ENCODE data around the gene SLC37A3.
"Not testable (repeated sequence)": the region's sequence is repeated elsewhere in the genome, so short reads cannot be mapped to it uniquely, and the experiment has no call there.

SLC37A3 gene

GRCh38 chr7:140342727-140343514 lies 55.4 kb downstream of the SLC37A3 start:
- no peak for DNase-seq

- DNase-seq, result not testable (repeated sequence)
Observed at GRCh38 chr7:140338959-140339358, 59.4 kb downstream of the SLC37A3 start.

- no peak for DNase-seq
Observed at GRCh38 chr7:140334341-140335057, 63.8 kb downstream of the SLC37A3 start.

GRCh38 chr7:140333686-140334085 lies 64.6 kb downstream of the SLC37A3 start:
- DNase-seq, result no peak

GRCh38 chr7:140333223-140333622 lies 65.1 kb downstream of the SLC37A3 start:
- no peak for DNase-seq

- DNase-seq, result no peak
Observed at GRCh38 chr7:140330595-140330994, 67.7 kb downstream of the SLC37A3 start.

GRCh38 chr7:140330128-140330527 lies 68.2 kb downstream of the SLC37A3 start:
- no peak for DNase-seq

GRCh38 chr7:140327261-140327661 lies 71.1 kb downstream of the SLC37A3 start:
- DNase-seq, result no peak

GRCh38 chr7:140326116-140326928 lies 72.0 kb downstream of the SLC37A3 start:
- DNase-seq, result peak; percentile 40

- no peak for DNase-seq
Observed at GRCh38 chr7:140325600-140325999, 72.7 kb downstream of the SLC37A3 start.

GRCh38 chr7:140324714-140325113 lies 73.6 kb downstream of the SLC37A3 start:
- no peak for DNase-seq

GRCh38 chr7:140322759-140323158 lies 75.6 kb downstream of the SLC37A3 start:
- no peak for DNase-seq

GRCh38 chr7:140320078-140320477 lies 78.3 kb downstream of the SLC37A3 start:
- DNase-seq, result not testable (repeated sequence)

GRCh38 chr7:140317999-140318398 lies 80.3 kb downstream of the SLC37A3 start:
- DNase-seq, result no peak

- no peak for DNase-seq
Observed at GRCh38 chr7:140317597-140317996, 80.7 kb downstream of the SLC37A3 start.

- DNase-seq, result no peak
Observed at GRCh38 chr7:140316165-140316661, 82.1 kb downstream of the SLC37A3 start.

- DNase-seq, result no peak
Observed at GRCh38 chr7:140315498-140316164, 82.7 kb downstream of the SLC37A3 start.

- DNase-seq, result no peak
Observed at GRCh38 chr7:140314573-140315480, 83.5 kb downstream of the SLC37A3 start.

- DNase-seq, result no peak
Observed at GRCh38 chr7:140312141-140312846, 86.0 kb downstream of the SLC37A3 start.

- not testable (repeated sequence) for DNase-seq
Observed at GRCh38 chr7:140311128-140311527, 87.2 kb downstream of the SLC37A3 start.

Measured in stimulated activated naive CD4-positive, alpha-beta T cell treated with Interleukin-2 at 50 U/mL for 16 hours (primary cell).